HepG2 (cell line): ENCODE data around the gene HLA-DRA. TPM values are rescaled to one million over a fixed set of nuclear protein-coding genes. Genes with fewer than 3 reads are reported as not detected.

Experiments
- ATAC-seq: fragments of 200-7000 bp; cut with Tn5 transposase; 3 replicates; pipeline ENCODE4 v1.9.1; 2020; ENCODE audit warnings: mild to moderate bottlenecking, moderate library complexity
- BruUV-seq: library from RNA; stranded (reverse); fragments of 400-500 nt; replicated peaks from 2 replicates; lab custom pipeline; 2021; lab: Mats Ljungman, UMichigan
- CTCF ChIA-PET: fragments of 300-600 bp; formaldehyde crosslinking; extraction: SDS; loops from one replicate; lab custom pipeline; 2021; ENCODE audit warnings: low total read pairs, inconsistent platforms, low intra/inter-chr PET ratio; lab: Yijun Ruan, JAX
- POLR2A ChIA-PET: fragments of 350-600 bp; sonication (Branson Sonifier 250); formaldehyde crosslinking; loops from one replicate; lab custom pipeline; 2020; ENCODE audit warnings: antibody characterized with exemption, inconsistent platforms; lab: Yijun Ruan, JAX
- DNase-seq: peaks from one replicate; pipeline ENCODE4 v3.0.0-alpha.2; 2015; ENCODE audit warnings: low spot score
- FAIRE-seq: peaks from 3 replicates; lab custom pipeline; 2011; peaks lifted over from hg19 to GRCh38; lab: Jason Lieb, UNC
- H2AFZ ChIP-seq: one replicate; pipeline ENCODE4 v1.6.1; 2011; ENCODE audit warnings: low read length, inconsistent platforms
- H3K27ac ChIP-seq: fragments of 300-600 bp; 3 replicates; pipeline ENCODE4 v1.8.0; 2011; ENCODE audit warnings: mixed run types, mild to moderate bottlenecking, mixed read lengths, low read length, inconsistent platforms; ENCODE audit not compliant: insufficient read depth; ENCODE audit errors: extremely low read length
- H3K27me3 ChIP-seq, 2 experiments: fragments of 200-600 bp in 1 of 2; 2 replicates in 1 of 2; 3 replicates in 1 of 2; pipeline versions ENCODE4 v1.6.0 to v1.8.0; 2011; ENCODE audit warnings: low read length in 2 of 2, mild to moderate bottlenecking in 2 of 2, moderate library complexity in 2 of 2, inconsistent platforms in 1 of 2; ENCODE audit not compliant: insufficient read depth in 2 of 2, control insufficient read depth in 1 of 2
- H3K36me3 ChIP-seq, 2 experiments: fragments of 200-600 bp in 1 of 2; replicated peaks in 1 of 2; 2 replicates in 1 of 2; 3 replicates in 1 of 2; pipeline versions ENCODE4 v1.5.1 to v1.8.0; 2011; ENCODE audit warnings: low read length in 2 of 2, inconsistent platforms in 1 of 2; ENCODE audit not compliant: insufficient read depth in 2 of 2, control insufficient read depth in 1 of 2
- H3K4me1 ChIP-seq: 2 replicates; pipeline ENCODE4 v1.5.1; 2012; ENCODE audit warnings: low read length, inconsistent platforms; ENCODE audit not compliant: insufficient read depth
- H3K4me2 ChIP-seq: 2 replicates; pipeline ENCODE4 v1.6.0; 2011; ENCODE audit warnings: low read depth, low read length, inconsistent platforms
- H3K4me3 ChIP-seq, 3 experiments: fragments of 200-600 bp in 1 of 3; sonication (generic), shearing (Covaris generic) in 1 of 3; replicated peaks in 1 of 3; 2 replicates each; pipeline ENCODE4 v1.5.1; 2011 to 2016; ENCODE audit warnings: low read length in 3 of 3, inconsistent platforms in 2 of 3, low read depth in 2 of 3, mild to moderate bottlenecking in 2 of 3, control low read depth in 1 of 3, mixed read lengths in 1 of 3; ENCODE audit not compliant: insufficient read depth in 1 of 3
- H3K79me2 ChIP-seq: one replicate; pipeline ENCODE4 v1.6.1; 2011; ENCODE audit warnings: low read length, inconsistent platforms; ENCODE audit not compliant: insufficient read depth
- H3K9ac ChIP-seq: 2 replicates; pipeline ENCODE4 v1.6.0; 2011; ENCODE audit warnings: mild to moderate bottlenecking, low read depth, low read length, inconsistent platforms; ENCODE audit not compliant: insufficient read depth
- H3K9me3 ChIP-seq: 2 replicates; pipeline ENCODE4 v1.5.1; 2012; ENCODE audit warnings: mild to moderate bottlenecking, low read length
- H4K20me1 ChIP-seq: 2 replicates; pipeline ENCODE4 v1.6.0; 2011; ENCODE audit warnings: inconsistent platforms, mild to moderate bottlenecking, low read length, moderate library complexity; ENCODE audit not compliant: insufficient read depth
- FOXC1 ChIP-seq: sonication (generic); formaldehyde crosslinking; IDR thresholded peaks from 2 replicates; pipeline ENCODE4 v1.8.0; 2022; ENCODE audit warnings: mild to moderate bottlenecking, missing genetic modification reagents, borderline replicate concordance
- MAF1 ChIP-seq: sonication (generic); formaldehyde crosslinking; IDR thresholded peaks from 2 replicates; pipeline ENCODE4 v1.5.0; 2020; ENCODE audit warnings: missing genetic modification reagents, borderline replicate concordance
- MAFG ChIP-seq: sonication (generic); formaldehyde crosslinking; IDR thresholded peaks from 2 replicates; pipeline ENCODE4 v1.5.1; 2020; ENCODE audit warnings: mild to moderate bottlenecking, missing genetic modification reagents
- MBNL3 ChIP-seq: fragments of 250-450 bp; sonication (Bioruptor Pico); conservative IDR thresholded peaks from 2 replicates; pipeline ENCODE4 v1.8.0; 2022; ENCODE audit warnings: mild to moderate bottlenecking, inconsistent platforms
- NR0B2 ChIP-seq: sonication (generic); formaldehyde crosslinking; IDR thresholded peaks from 2 replicates; pipeline ENCODE4 v1.4.0; 2020; ENCODE audit warnings: mild to moderate bottlenecking, missing genetic modification reagents
- POGZ ChIP-seq: sonication (generic); formaldehyde crosslinking; IDR thresholded peaks from 2 replicates; pipeline ENCODE4 v1.4.0; 2020; ENCODE audit warnings: mild to moderate bottlenecking, missing genetic modification reagents
- POLR2AphosphoS2 ChIP-seq: IDR thresholded peaks from 2 replicates; pipeline ENCODE4 v1.6.1; 2011; ENCODE audit warnings: low read depth, low read length, improper control_type of control experiment
- RBAK ChIP-seq: sonication (generic); formaldehyde crosslinking; IDR thresholded peaks from 2 replicates; pipeline ENCODE4 v1.5.1; 2020; ENCODE audit warnings: mild to moderate bottlenecking, missing genetic modification reagents
- RBM39 ChIP-seq: fragments of 200-400 bp; formaldehyde crosslinking; IDR thresholded peaks from one replicate; pipeline ENCODE4 v1.6.1; 2018; ENCODE audit warnings: antibody characterized with exemption, mild to moderate bottlenecking, low read depth, low read length; ENCODE audit not compliant: poor library complexity, severe bottlenecking
- RFXANK ChIP-seq: IDR thresholded peaks from 2 replicates; pipeline ENCODE4 v1.6.1; 2016
- RFXAP ChIP-seq: sonication (generic); formaldehyde crosslinking; IDR thresholded peaks from 2 replicates; pipeline ENCODE4 v1.4.0; 2020; ENCODE audit warnings: missing genetic modification reagents, borderline replicate concordance
- ZBTB20 ChIP-seq: sonication (generic); formaldehyde crosslinking; IDR thresholded peaks from 2 replicates; pipeline ENCODE4 v1.8.1; 2023; ENCODE audit warnings: missing genetic modification reagents, low read depth, mild to moderate bottlenecking, borderline replicate concordance
- ZC3H13 ChIP-seq: sonication (generic); formaldehyde crosslinking; IDR thresholded peaks from 2 replicates; pipeline ENCODE4 v1.8.1; 2023; ENCODE audit warnings: mild to moderate bottlenecking, missing genetic modification reagents, moderate library complexity
- ZFP1 ChIP-seq: IDR thresholded peaks from 2 replicates; pipeline ENCODE4 v1.6.1; 2016
- ZKSCAN1 ChIP-seq: fragments of 150-350 bp; IDR thresholded peaks from 2 replicates; pipeline ENCODE4 v1.6.1; 2014; ENCODE audit warnings: low read length
- ZNF12 ChIP-seq: sonication (generic); formaldehyde crosslinking; IDR thresholded peaks from 2 replicates; pipeline ENCODE4 v1.5.0; 2020; ENCODE audit warnings: missing genetic modification reagents
- ZNF160 ChIP-seq: sonication (generic); formaldehyde crosslinking; IDR thresholded peaks from 2 replicates; pipeline ENCODE4 v1.8.0; 2022; ENCODE audit warnings: mild to moderate bottlenecking, inconsistent platforms, missing genetic modification reagents
- ZNF350 ChIP-seq: sonication (generic); formaldehyde crosslinking; IDR thresholded peaks from 2 replicates; pipeline ENCODE4 v1.4.0; 2020; ENCODE audit warnings: mild to moderate bottlenecking, low read depth, missing genetic modification reagents, borderline replicate concordance
- ZNF598 ChIP-seq: sonication (generic); formaldehyde crosslinking; IDR thresholded peaks from 2 replicates; pipeline ENCODE4 v1.5.1; 2020; ENCODE audit warnings: mild to moderate bottlenecking, missing genetic modification reagents, borderline replicate concordance
- WGBS: methylation state at CpG from one replicate; pipeline ENCODE4 v1.1.6; 2017; ENCODE audit warnings: low lambda C conversion rate; 5-methylcytosine and 5-hydroxymethylcytosine counted together
- in situ Hi-C: cut with HindIII; loops from 2 replicates; pipeline ENCODE4 v1.10.0; 2017; ENCODE audit warnings: low pct_unique_long_range_greater_than_20kb; ENCODE audit not compliant: extremely low pct_ligation_motif_present
- intact Hi-C: fragments of 100-400 bp; cut with micrococcal nuclease; formaldehyde crosslinking; loops from one replicate; pipeline ENCODE4 v1.10.0; 2022; ENCODE audit not compliant: unreplicated experiment
- polyA plus RNA-seq, 8 experiments: library from polyadenylated mRNA; depleted of rRNA in 3 of 8; stranded (reverse) in 7 of 8; unstranded in 1 of 8; fragments of >200 nt; fragmentation: Illumina TruSeq in 4 of 8; extraction: Trizol in 4 of 8; gene quantifications; 2 replicates each; pipeline versions ENCODE4 v1.2.1 to v1.2.3, GENCODE V29; 2011 to 2016; ENCODE audit warnings: low read depth in 4 of 8, missing spikeins in 1 of 8, mixed read lengths in 1 of 8; ENCODE audit not compliant: insufficient read depth in 1 of 8
- total RNA-seq, 5 experiments: library from RNA; depleted of rRNA; stranded (reverse); fragments of >200 nt; fragmentation: Illumina TruSeq; extraction: Trizol; gene quantifications; 2 replicates each; pipeline ENCODE4 v1.2.3, GENCODE V29; 2016; ENCODE audit warnings: low read depth in 1 of 5

HLA-DRA gene
- total and polyA plus RNA-seq, 2 of the 13 experiments (the other 11 are each of a cell fraction or from before 2014, with no cell fraction given) = not detected

DNA sequence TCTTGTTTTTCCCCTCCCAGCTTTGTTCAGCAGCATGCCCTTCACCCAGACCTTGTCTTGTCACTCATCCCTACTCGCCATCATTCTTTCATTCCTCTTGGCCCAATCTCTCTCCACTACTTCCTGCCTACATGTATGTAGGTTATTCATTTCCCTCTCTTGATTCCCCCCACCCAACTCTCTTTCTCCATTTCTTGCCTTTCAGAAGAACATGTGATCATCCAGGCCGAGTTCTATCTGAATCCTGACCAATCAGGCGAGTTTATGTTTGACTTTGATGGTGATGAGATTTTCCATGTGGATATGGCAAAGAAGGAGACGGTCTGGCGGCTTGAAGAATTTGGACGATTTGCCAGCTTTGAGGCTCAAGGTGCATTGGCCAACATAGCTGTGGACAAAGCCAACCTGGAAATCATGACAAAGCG is 2.6 kb downstream of the HLA-DRA start:
- H3K27ac ChIP-seq = no peak overlapping the region
- DNase-seq (no peak), ATAC-seq (no peak), FAIRE-seq (no peak)
- in situ Hi-C loops = no loop called here
- ChIA-PET POLR2A (no interaction called here), CTCF (no interaction called here)
- H3K9me3 ChIP-seq = no peaks in the 10 kb centered on the region
- H2AFZ ChIP-seq = no peak overlapping the region
- no peak overlapping the region for H3K4me3 ChIP-seq
- no peaks in the 10 kb centered on the region for H3K4me1 ChIP-seq
- no peaks in the 10 kb centered on the region for H3K79me2 ChIP-seq
- 15% methylated on average over 7 of the region's 7 CpGs for WGBS
- intact Hi-C loops = no loop called here
- H3K27me3 ChIP-seq = peaks cover 0 to 3% of the 10 kb centered on the region in 2 experiments; a peak in 2 of 5 replicates
- H3K9ac ChIP-seq = no peak overlapping the region
- no TSS peak for BruUV-seq
- H3K4me2 ChIP-seq = no peak overlapping the region
- no peaks in the 10 kb centered on the region for H3K36me3 ChIP-seq
- H4K20me1 ChIP-seq = no peaks in the 10 kb centered on the region
- TF ChIP-seq ZNF598 (CRISPR knock-in tag) (no peak), POGZ (no peak), ZBTB20 (no peak), FOXC1 (CRISPR knock-in tag) (no peak), RFXANK (CRISPR knock-in tag) (no peak), RBM39 (no peak), ZC3H13 (CRISPR knock-in tag) (no peak), ZNF350 (CRISPR knock-in tag) (no peak), ZNF12 (CRISPR knock-in tag) (no peak), RBAK (CRISPR knock-in tag) (no peak), ZKSCAN1 (no peak), ZFP1 (CRISPR knock-in tag) (no peak), POLR2AphosphoS2 (no peak), MAF1 (no peak), RFXAP (no peak), MAFG (CRISPR knock-in tag) (no peak), ZNF160 (CRISPR knock-in tag) (no peak), NR0B2 (no peak), MBNL3 (CRISPR knock-in tag) (no peak)
